ENCODE data around the gene PARP12. TPM values are rescaled to one million over a fixed set of nuclear protein-coding genes. Genes with fewer than 3 reads are reported as not detected.
"Not testable (repeated sequence)": the region's sequence is repeated elsewhere in the genome, so short reads cannot be mapped to it uniquely, and the experiment has no call there.

PARP12 gene
- total RNA-seq: 37.9 and 61.8 TPM in 2 replicates

GRCh38 chr7:140062528-140063299 lies at the start of gene PARP12:
PARP12 (minus strand) TSS chr7:140062951; CDS start chr7:140062847, 104 bp downstream.
- peak; percentile 41 for DNase-seq (ENCODE audit: low read depth)

DNA sequence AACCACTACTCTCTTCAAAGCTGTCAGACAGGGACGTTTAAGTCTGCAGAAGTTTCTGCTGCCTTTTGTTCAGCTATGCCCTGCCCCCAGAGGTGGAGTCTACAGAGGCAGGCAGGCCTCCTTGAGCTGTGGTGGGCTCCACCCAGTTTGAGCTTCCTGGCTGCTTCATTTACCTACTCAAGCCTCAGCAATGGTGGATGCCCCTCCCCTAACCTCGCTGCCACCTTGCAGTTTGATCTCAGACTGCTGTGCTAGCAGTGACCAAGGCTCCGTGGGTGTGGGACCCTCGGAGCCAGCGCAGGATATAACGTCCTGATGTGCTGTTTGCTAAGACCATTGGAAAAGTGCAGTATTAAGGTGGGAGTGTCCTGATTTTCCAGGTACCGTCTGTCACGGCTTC lies 46.0 kb upstream of the PARP12 start:
- not testable (repeated sequence) for DNase-seq (ENCODE audit: low read depth)

GRCh38 chr7:140096459-140096858 lies 33.7 kb upstream of the PARP12 start:
- no peak for DNase-seq (ENCODE audit: low read depth)

- DNase-seq (ENCODE audit: low read depth): no peak
These were observed 30.6 kb upstream of the PARP12 start for GRCh38 chr7:140093375-140093774.

DNA sequence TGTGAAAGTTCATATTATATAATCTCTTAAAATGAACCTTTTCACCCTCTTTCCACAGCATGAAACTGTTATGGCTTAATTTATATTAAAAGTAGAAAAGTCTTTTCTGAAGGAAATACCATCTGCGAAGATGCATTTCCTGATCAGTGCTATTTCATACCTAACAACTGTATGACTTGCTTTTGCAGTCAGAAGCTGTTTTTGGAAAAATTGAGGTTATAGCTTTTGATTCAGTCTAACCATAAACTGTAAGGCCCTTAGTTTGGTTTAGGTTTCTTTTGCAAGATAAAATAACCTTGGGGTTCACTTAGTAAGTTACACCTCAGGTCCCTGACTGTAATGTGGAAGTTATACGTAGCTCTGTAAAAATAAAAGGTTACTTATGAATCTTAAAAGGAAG lies 22.7 kb upstream of the PARP12 start:
- no peak for DNase-seq (ENCODE audit: low read depth)

DNA sequence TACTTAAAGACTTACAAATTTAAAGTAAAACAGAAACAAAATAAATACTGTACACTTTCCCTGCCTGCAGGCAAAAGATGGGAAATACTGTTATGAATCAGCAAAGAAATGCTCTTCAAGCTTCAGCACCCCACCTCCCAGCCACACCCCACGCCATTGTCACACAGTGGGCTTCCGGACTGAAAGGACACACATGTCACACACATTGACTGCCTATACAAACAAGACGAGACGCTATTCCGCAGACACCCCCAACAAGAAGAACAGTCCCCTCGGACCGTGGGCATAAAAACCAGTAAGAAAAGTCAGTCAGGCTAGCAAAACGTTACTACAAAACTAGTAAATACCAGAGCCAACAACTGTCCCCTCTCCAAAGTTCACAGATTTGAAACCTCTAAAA lies 22.2 kb upstream of the PARP12 start:
- no peak for DNase-seq (ENCODE audit: low read depth)

- DNase-seq (ENCODE audit: low read depth): no peak
These were observed 21.4 kb upstream of the PARP12 start for GRCh38 chr7:140084142-140084655.

DNA sequence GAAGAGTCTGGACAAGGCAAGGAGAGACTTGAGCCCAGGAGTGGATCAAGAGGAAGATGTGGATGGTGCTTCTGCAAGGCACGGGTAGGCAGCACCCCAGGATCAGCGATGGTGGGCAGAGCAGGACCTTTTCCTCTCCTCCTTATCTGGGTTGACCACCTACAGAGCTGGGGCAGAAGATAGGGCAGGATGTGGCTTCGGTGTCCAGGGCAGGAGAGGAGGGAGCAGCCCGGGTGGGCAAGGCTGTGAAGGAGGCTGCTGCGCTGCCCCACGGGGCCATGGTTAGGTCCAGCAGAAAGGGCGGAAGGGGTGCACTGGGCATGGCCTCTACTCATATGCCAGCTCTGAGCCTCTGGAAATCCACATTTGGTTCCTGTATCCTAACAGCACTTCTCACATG lies 20.0 kb upstream of the PARP12 start:
- DNase-seq (ENCODE audit: low read depth): no peak

DNA sequence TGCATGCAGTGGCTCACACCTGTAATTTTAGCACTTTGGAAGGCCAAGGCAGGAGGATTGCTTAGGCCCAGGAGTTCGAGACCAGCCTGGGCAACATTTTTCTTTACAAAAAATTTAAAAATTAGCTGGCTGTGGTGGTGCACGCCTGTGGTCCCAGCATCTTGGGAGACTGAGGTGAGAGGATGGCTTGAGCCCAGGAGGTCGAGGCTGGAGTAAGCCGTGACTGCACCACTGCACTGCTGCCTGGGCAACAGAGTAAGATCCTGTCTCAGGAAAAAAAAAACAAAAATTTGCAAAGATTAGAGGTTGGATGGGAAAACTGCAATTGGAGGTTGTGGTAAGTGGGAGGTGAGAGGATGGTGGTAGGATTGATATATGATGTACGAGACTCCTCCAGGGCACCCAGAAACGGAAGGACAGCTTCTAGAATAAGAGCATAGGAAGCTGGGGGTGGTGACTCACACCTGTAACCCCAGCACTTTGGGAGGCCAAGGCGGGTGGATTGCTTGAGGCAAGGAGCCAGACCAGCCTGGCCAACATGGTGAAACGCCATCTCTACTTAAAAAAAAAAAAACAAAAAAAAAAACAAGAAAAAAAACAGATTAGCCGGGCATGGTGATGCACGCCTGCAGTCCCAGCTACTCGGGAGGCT lies 19.1 kb upstream of the PARP12 start:
- no peak for DNase-seq (ENCODE audit: low read depth)

GRCh38 chr7:140080919-140081318 lies 18.2 kb upstream of the PARP12 start:
- no peak for DNase-seq (ENCODE audit: low read depth)

DNA sequence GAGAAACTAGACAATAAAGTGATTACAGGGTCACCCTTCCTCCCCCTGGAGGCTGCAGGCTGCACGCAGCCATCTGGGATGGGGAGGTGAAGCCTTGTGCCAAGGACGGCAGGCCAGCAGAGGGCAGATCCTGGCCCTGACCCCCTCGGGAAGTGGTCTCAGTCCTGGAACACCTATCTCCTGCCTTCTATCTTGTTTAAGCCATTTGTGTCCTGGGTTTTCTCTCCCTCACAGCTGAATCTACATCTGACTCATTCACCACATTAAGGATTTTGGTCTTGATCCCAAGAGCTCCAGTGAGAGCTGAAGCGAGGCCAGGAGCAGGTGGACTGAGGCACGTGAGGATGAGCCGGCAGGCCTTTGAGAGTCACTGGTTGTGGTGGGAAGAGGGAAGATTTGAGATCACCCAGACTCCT lies 16.4 kb upstream of the PARP12 start:
- DNase-seq (ENCODE audit: low read depth): peak; percentile 35

GRCh38 chr7:140078392-140078791 lies 15.6 kb upstream of the PARP12 start:
- no peak for DNase-seq (ENCODE audit: low read depth)

DNA sequence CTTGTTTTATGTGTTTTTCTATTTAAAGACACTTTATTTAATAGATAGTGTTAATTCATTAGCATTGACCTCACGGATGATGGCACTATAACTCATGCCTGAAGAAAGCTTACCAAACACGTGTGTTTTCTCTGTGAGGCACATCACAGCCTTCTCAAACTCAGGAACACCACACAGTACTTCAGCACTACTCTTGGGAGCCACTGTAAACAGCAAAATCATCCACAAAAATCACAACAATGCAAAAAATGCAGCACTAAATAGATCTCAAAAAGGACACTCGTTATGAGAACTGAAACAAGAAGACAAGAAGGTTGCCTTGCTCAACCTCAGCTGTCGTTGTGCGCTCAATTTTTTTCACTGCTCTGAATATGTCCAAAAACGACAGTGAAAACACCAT lies 12.0 kb upstream of the PARP12 start:
- no peak for DNase-seq (ENCODE audit: low read depth)

GRCh38 chr7:140070546-140070945 lies 7.8 kb upstream of the PARP12 start:
- DNase-seq (ENCODE audit: low read depth): no peak

DNA sequence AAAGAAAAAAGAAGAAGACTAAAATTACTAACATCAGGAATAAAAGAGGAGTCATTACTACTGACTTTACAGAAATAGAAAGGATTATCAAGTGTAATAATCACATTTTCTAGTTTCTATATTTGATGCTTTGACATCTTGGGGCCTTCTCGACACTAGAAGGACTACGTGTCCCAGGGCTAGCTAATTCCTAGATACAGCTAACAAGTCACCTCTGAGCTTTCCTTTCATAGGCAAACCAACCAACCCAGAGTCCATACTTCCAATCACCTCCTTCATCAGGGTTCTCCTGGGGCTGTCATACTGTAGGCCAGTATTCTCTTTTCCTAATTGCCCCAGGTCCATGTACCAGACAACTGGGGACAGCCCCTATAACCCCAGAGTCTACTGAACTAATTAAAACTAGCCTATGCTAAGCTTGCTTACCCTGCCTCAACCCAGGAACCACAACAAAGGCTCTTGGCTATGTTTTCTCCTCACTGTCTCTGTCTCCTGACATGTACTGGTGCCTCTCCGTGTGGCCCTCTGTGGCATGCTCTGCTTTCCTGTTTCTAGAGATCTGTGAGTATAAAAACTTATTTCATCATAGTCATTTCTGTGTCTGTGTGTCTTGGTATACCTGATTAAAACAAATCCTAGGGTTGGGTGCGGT lies 6.7 kb upstream of the PARP12 start:
- no peak for DNase-seq (ENCODE audit: low read depth)

DNA sequence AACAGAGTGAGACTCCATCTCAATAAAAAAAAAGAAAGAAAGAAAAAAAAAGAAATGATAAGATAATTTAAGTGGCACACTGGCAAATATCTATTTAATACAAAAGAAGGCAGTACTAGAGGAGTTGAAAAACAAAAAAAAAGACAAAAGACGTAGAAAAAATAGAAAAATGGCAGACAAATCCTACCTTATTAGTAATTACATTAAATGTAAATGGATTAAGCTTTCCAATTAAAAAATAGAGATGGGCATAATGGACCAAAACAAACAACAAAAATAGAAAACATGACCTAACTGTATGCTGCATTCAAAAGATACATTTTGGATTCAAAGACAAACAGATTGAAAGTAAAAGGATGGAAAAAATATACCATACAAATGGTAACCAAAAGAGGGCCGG lies 5.3 kb upstream of the PARP12 start:
- DNase-seq (ENCODE audit: low read depth): no peak

- no peak for DNase-seq (ENCODE audit: low read depth)
These were observed 4.3 kb upstream of the PARP12 start for GRCh38 chr7:140067052-140067451.

- no peak for DNase-seq (ENCODE audit: low read depth)
These were observed 628 bp downstream of the PARP12 start for GRCh38 chr7:140062118-140062527.

GRCh38 chr7:140061607-140061930 lies 1.2 kb downstream of the PARP12 start:
- no peak for DNase-seq (ENCODE audit: low read depth)

- DNase-seq (ENCODE audit: low read depth): no peak
These were observed 1.8 kb downstream of the PARP12 start for GRCh38 chr7:140060788-140061606.

DNA sequence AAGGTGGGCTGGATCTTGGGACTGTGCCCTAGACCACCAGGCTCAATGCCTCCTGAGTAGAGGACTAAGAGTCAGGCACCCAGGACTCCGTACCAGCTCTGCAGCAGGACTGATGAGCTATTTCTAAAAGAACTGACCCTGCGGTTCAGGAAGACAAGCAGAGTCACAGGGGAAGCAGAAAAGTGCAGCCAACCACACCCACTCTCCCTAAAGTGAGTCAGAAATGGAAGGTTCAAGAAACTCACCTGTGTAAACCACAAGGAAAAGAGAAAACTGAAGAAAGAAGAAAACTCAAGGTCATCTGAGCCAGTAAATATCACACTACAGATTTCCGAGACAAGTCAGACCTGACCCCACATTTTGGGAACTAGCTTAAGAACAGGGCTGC lies 2.5 kb downstream of the PARP12 start:
- DNase-seq (ENCODE audit: low read depth): peak; percentile 18
